ENCODE measurements around the gene PTPRG.

DNA sequence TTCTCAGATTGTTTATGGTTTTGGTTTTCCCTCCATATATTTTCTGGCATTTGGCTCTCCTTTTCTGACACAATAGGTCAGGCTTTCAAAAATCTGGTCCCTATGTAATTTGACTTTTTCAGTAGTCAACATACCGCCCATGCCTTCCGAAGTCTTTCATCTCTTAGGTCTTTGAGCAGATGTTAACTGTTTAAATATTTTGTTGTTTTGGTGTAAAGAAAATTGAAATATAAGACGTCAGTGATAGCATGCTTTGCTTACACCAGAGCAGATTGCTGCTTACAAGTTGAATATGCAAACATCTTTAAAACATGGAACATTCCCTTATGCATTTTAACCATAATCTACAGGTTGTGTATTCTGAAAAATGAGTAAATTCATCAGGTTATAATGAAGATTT lies 233.0 kb downstream of the PTPRG start:
- TF ChIP-seq POLR2AphosphoS5 (IDR thresholded peaks at IDR 0.05) (no peak), POLR2A (IDR thresholded peaks at IDR 0.05; ENCODE audit: low read depth) (no peak), EP300 (IDR thresholded peaks at IDR 0.05) (no peak)

Measured in esophagus muscularis mucosa (tissue), 3 donors.